Right atrium auricular region (tissue), 2 donors: ENCODE data around the gene LRFN2. TPM values are rescaled to one million over a fixed set of nuclear protein-coding genes. Genes with fewer than 3 reads are reported as not detected.
A peak's percentile ranks its signal among the peaks of the same experiment; 100 is the strongest.

Experiments
- DNase-seq: peaks from one replicate; pipeline ENCODE4 v3.0.0-alpha.2; 2019; ENCODE audit warnings: low spot score
- H3K27ac ChIP-seq, 2 donors: fragments of 200-600 bp; sonication (generic); 1 replicate in 1 of 2; 2 replicates in 1 of 2; pipeline ENCODE4 v1.5.1; 2016 to 2019
- H3K27me3 ChIP-seq, 2 donors: fragments of 200-600 bp; sonication (generic); one replicate each; pipeline versions ENCODE4 v1.5.1 to v1.6.0; 2017 to 2019
- H3K36me3 ChIP-seq: fragments of 200-600 bp; sonication (generic); one replicate; pipeline ENCODE4 v1.5.1; 2016
- H3K4me1 ChIP-seq, 2 donors: fragments of 200-600 bp; sonication (generic); one replicate each; pipeline versions ENCODE4 v1.5.1 to v1.6.0; 2017 to 2019
- H3K4me3 ChIP-seq, 2 donors: fragments of 200-600 bp; sonication (generic); 1 replicate in 1 of 2; 2 replicates in 1 of 2; pipeline ENCODE4 v1.5.1; 2017 to 2019; ENCODE audit warnings: mild to moderate bottlenecking in 1 of 2, moderate library complexity in 1 of 2
- H3K9me3 ChIP-seq, 2 donors: fragments of 200-600 bp; sonication (generic); one replicate each; pipeline ENCODE4 v1.5.1; 2019
- CTCF ChIP-seq, 2 donors: fragments of 200-600 bp; sonication (generic); IDR thresholded peaks; one replicate each; pipeline ENCODE4 v1.5.1; 2019; ENCODE audit warnings: antibody characterized with exemption in 2 of 2
- total RNA-seq, 2 donors: library from RNA; depleted of rRNA; stranded (reverse); fragments of >200 nt; gene quantifications; one replicate each; pipeline ENCODE4 v1.1.0, GENCODE V29; 2016

Gene LRFN2
- total RNA-seq, 2 donors from 2014 or later, result not detected

GRCh38 chr6:40395066-40395697, 192.0 kb downstream of the LRFN2 start:
- no peak for DNase-seq

GRCh38 chr6:40394381-40394780, 192.8 kb downstream of the LRFN2 start:
- Histone ChIP-seq H3K27ac (no peak overlapping the region), H3K4me1 (no peaks in the 10 kb centered on the region), H3K27me3 (no peaks in the 10 kb centered on the region), H3K4me3 (no peak overlapping the region), H3K36me3 (no peaks in the 10 kb centered on the region), H3K9me3 (no peaks in the 10 kb centered on the region)
- DNase-seq, result peak; percentile 18
- TF ChIP-seq CTCF (IDR thresholded peaks at IDR 0.05), result no peak

More at GRCh38 chr6:40395066-40395697, 192.0 kb downstream of the LRFN2 start:
- Histone ChIP-seq H3K27me3 (no peaks in the 10 kb centered on the region), H3K36me3 (no peaks in the 10 kb centered on the region), H3K4me3 (no peak overlapping the region), H3K27ac (no peak overlapping the region), H3K9me3 (no peaks in the 10 kb centered on the region), H3K4me1 (no peaks in the 10 kb centered on the region)
- no peak for TF ChIP-seq CTCF (IDR thresholded peaks at IDR 0.05)

DNA sequence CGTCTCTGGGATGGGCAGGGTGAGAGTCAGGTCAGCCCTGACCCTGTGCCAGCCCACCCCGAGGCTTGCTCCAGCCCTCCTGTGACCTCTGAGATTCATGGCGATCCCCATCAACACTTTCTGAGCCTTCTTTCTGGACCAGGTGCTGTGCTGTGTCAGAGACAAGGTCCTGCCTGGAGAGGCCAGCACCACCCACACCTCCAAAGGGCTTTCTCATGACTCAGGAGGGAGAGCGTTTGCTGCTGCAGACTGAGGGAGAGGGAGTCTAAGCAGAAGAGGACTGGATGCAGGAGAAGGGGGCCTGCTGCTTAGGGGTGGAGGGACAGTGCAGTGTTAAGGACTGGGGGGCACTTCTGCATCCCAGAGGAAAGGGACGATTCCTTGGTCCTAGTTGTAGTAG, 193.5 kb downstream of the LRFN2 start:
- H3K9me3 ChIP-seq, result no peaks in the 10 kb centered on the region
- no peak overlapping the region for H3K4me3 ChIP-seq
- DNase-seq, result peak; percentile 42
- no peak for TF ChIP-seq CTCF (IDR thresholded peaks at IDR 0.05)
- no peaks in the 10 kb centered on the region for H3K4me1 ChIP-seq
- no peak overlapping the region for H3K27ac ChIP-seq
- H3K27me3 ChIP-seq, result no peaks in the 10 kb centered on the region
- H3K36me3 ChIP-seq, result no peaks in the 10 kb centered on the region

- DNase-seq, result peak; percentile 18
Observed at GRCh38 chr6:40392589-40392988, 194.6 kb downstream of the LRFN2 start.

DNA sequence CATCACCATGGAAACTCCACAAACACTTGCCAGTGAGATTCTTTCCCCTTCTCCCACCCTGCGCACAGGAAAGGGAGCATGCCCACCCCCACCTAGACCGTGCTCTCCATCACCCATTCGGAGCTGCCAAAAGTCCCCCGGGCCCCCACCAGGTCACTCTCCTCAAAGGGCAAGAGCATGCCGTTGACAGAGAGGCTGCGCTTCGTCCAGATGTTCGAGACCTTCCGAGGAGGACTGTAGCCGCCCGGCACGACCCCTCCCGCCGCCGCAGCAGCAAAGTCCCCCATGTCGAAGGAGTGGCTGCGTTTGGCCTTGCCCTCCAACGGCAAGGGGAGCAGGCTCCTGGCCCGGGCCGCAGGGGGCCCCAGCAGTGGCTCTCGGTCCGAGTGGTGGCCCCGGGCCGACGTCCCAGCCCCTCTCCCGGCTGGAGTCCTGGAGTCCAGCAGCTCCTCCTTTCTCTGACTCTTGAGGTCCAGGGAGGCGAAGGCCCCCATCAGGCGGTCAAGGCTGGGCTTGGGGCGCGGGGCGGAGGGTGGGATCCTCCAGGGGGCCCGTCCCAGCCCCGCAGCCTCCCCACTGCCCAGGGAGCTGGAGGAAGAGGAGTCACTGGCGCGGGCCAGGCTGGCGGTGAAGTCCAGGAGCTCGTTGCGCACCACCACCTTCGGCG, 195.2 kb downstream of the LRFN2 start:
- Histone ChIP-seq H3K36me3 (no peaks in the 10 kb centered on the region), H3K27me3 (no peaks in the 10 kb centered on the region), H3K4me1 (no peaks in the 10 kb centered on the region)

More at GRCh38 chr6:40392589-40392988, 194.6 kb downstream of the LRFN2 start:
- H3K4me1 ChIP-seq, result no peaks in the 10 kb centered on the region
- TF ChIP-seq CTCF (IDR thresholded peaks at IDR 0.05), result no peak
- H3K4me3 ChIP-seq, result no peak overlapping the region
- H3K27me3 ChIP-seq, result no peaks in the 10 kb centered on the region
- no peaks in the 10 kb centered on the region for H3K36me3 ChIP-seq
- no peaks in the 10 kb centered on the region for H3K9me3 ChIP-seq
- H3K27ac ChIP-seq, result no peak overlapping the region

More for the DNA sequence above, 195.2 kb downstream of the LRFN2 start:
- no peak for TF ChIP-seq CTCF (IDR thresholded peaks at IDR 0.05)
- DNase-seq, result no peak
- Histone ChIP-seq H3K27ac (no peak overlapping the region), H3K4me3 (no peak overlapping the region), H3K9me3 (no peaks in the 10 kb centered on the region)
